ENCODE results near the gene RECK. TPM values are rescaled to one million over a fixed set of nuclear protein-coding genes. Genes with fewer than 3 reads are reported as not detected.

The RECK gene
- total RNA-seq, 1 experiment from 2014 or later, result 13.2 TPM

- ChIA-PET POLR2A (no interaction called here), CTCF (interaction anchor here (0.6 kb wide), 1 partner anchor 90 kb away, joined by 5 read pairs; no protein-coding TSS in a partner anchor)
- H3K36me3 ChIP-seq (ENCODE audit: control insufficient read depth, insufficient read depth, low read length), result no peaks in the 10 kb centered on the region
- no peak overlapping the region for H3K27ac ChIP-seq (ENCODE audit: low read length)
- DNase-seq (ENCODE audit: low read depth, low spot score), result no peak
- no peak overlapping the region for H3K4me3 ChIP-seq (ENCODE audit: low read depth in 2 of 2, low read length in 2 of 2)
- no TSS peak for BruUV-seq (replicated peaks)
- H3K27me3 ChIP-seq (ENCODE audit: control insufficient read depth, insufficient read depth, low read length), result no peaks in the 10 kb centered on the region
- no peak for TF ChIP-seq TCF7L2 (IDR thresholded peaks at IDR 0.05; ENCODE audit: low read depth, low read length)
- TF ChIP-seq CTCF (IDR thresholded peaks at IDR 0.05), result peak; percentile 54; the same call in 1 of the 2 replicates
- intact Hi-C loops (cut with micrococcal nuclease; ENCODE audit: unreplicated experiment) (no loop called here), in situ Hi-C loops (cut with HindIII; ENCODE audit: low pct_unique_long_range_greater_than_20kb, low sequenced_read_pairs) (no loop called here)
- no peaks in the 10 kb centered on the region for H3K4me1 ChIP-seq (ENCODE audit: control insufficient read depth, insufficient read depth, low read length)
- H3K9me3 ChIP-seq (ENCODE audit: control insufficient read depth, insufficient read depth, low read depth, low read length), result no peaks in the 10 kb centered on the region
- ATAC-seq, result peak; percentile 52; the same call in 1 of the 2 replicates
These were observed 73.7 kb downstream of the RECK start for GRCh38 chr9:36110434-36110833.

GRCh38 chr9:36112516-36112915, 75.8 kb downstream of the RECK start:
- no peak overlapping the region for H3K4me3 ChIP-seq (ENCODE audit: low read depth in 2 of 2, low read length in 2 of 2)
- TF ChIP-seq REST (IDR thresholded peaks at IDR 0.05; ENCODE audit: insufficient read depth in 1 of 2, low read depth in 2 of 2, low read length in 1 of 2) (no peak), CTCF (IDR thresholded peaks at IDR 0.05) (no peak), POLR2AphosphoS5 (IDR thresholded peaks at IDR 0.05; ENCODE audit: low read depth, low read length) (no peak), TCF7L2 (IDR thresholded peaks at IDR 0.05; ENCODE audit: low read depth, low read length) (no peak), SIN3A (IDR thresholded peaks at IDR 0.05; ENCODE audit: borderline replicate concordance, insufficient read depth, low read depth, low read length) (no peak)
- no peak overlapping the region for H3K27ac ChIP-seq (ENCODE audit: low read length)
- no TSS peak for BruUV-seq (replicated peaks)
- no peak for DNase-seq (ENCODE audit: low read depth, low spot score)
- no peaks in the 10 kb centered on the region for H3K4me1 ChIP-seq (ENCODE audit: control insufficient read depth, insufficient read depth, low read length)
- ATAC-seq, result no peak
- no peaks in the 10 kb centered on the region for H3K27me3 ChIP-seq (ENCODE audit: control insufficient read depth, insufficient read depth, low read length)
- H3K36me3 ChIP-seq (ENCODE audit: control insufficient read depth, insufficient read depth, low read length), result no peaks in the 10 kb centered on the region
- POLR2A ChIA-PET, result no interaction called here
- CTCF ChIA-PET, result no interaction called here
- in situ Hi-C loops (cut with HindIII; ENCODE audit: low pct_unique_long_range_greater_than_20kb, low sequenced_read_pairs) (no loop called here), intact Hi-C loops (cut with micrococcal nuclease; ENCODE audit: unreplicated experiment) (no loop called here)
- H3K9me3 ChIP-seq (ENCODE audit: control insufficient read depth, insufficient read depth, low read depth, low read length), result no peaks in the 10 kb centered on the region
